DLD1 (cell line): ENCODE data around the gene MUC12.
"Not testable (repeated sequence)": the region's sequence is repeated elsewhere in the genome, so short reads cannot be mapped to it uniquely, and the experiment has no call there.

Source experiments
- in situ Hi-C: cut with HindIII; loops from 2 replicates; pipeline ENCODE4 v1.10.0; 2017; ENCODE audit warnings: low sequenced_read_pairs

The MUC12 gene

GRCh38 chr7:100959894-100960293 lies 9.5 kb upstream of the MUC12 start:
- in situ Hi-C loops, result loop anchor here (5.0 kb wide), 1 partner anchor 97 kb away; no protein-coding TSS in a partner anchor

- in situ Hi-C loops, result no loop called here
These were observed 6.8 kb upstream of the MUC12 start for GRCh38 chr7:100962537-100962936.

- in situ Hi-C loops, result no loop called here
These were observed 6.0 kb upstream of the MUC12 start for GRCh38 chr7:100963386-100963785.

GRCh38 chr7:100963874-100964273 lies 5.5 kb upstream of the MUC12 start:
- in situ Hi-C loops, result no loop called here

- in situ Hi-C loops, result no loop called here
These were observed 4.7 kb upstream of the MUC12 start for GRCh38 chr7:100964630-100965029.

- in situ Hi-C loops, result no loop called here
These were observed 4.2 kb upstream of the MUC12 start for GRCh38 chr7:100965045-100965722.

- in situ Hi-C loops, result no loop called here
These were observed 3.4 kb upstream of the MUC12 start for GRCh38 chr7:100965723-100966541.

GRCh38 chr7:100966542-100967291 lies 2.6 kb upstream of the MUC12 start:
- in situ Hi-C loops, result no loop called here

- in situ Hi-C loops, result no loop called here
These were observed 2.0 kb upstream of the MUC12 start for GRCh38 chr7:100967292-100967863.

GRCh38 chr7:100968031-100968430 lies 1.3 kb upstream of the MUC12 start:
- in situ Hi-C loops, result no loop called here

GRCh38 chr7:100968650-100969049 lies 715 bp upstream of the MUC12 start:
- in situ Hi-C loops, result no loop called here

- in situ Hi-C loops, result no loop called here
These were observed 2.0 kb downstream of the MUC12 start for GRCh38 chr7:100971111-100972001.

GRCh38 chr7:100972002-100972347 lies 2.6 kb downstream of the MUC12 start:
- in situ Hi-C loops, result no loop called here

GRCh38 chr7:100974021-100974420 lies 4.7 kb downstream of the MUC12 start:
- in situ Hi-C loops, result no loop called here

GRCh38 chr7:100975371-100975821 lies 6.0 kb downstream of the MUC12 start:
- in situ Hi-C loops, result no loop called here

GRCh38 chr7:100978300-100978699 lies 8.9 kb downstream of the MUC12 start:
- in situ Hi-C loops, result no loop called here

GRCh38 chr7:100983451-100984187 lies 14.3 kb downstream of the MUC12 start:
- in situ Hi-C loops, result no loop called here

- in situ Hi-C loops, result not testable (repeated sequence)
These were observed 15.0 kb downstream of the MUC12 start for GRCh38 chr7:100984241-100984918.
